Measurements from ENCODE around the gene PRR5L.

The PRR5L gene

DNA sequence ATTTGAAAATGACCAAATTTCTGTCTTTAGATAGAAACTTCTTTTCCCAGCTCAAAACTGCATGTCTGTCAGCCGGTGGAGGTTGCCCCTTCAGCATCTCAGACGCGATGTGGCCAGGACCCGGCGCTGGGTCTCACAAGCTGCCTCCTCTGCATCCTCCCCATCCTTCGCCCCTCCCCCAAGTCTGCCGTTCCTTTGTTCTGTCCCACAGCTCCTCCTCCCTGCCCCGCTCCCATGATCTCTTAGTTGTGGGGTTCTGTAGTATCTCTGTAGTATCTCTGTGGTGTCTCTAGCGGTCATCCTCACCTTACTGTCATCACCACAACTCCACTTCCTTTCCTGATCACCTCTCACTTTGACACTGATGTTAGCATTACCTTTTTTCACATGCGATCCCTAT, 164.1 kb downstream of the PRR5L start:
- TF ChIP-seq, protein P1, sequence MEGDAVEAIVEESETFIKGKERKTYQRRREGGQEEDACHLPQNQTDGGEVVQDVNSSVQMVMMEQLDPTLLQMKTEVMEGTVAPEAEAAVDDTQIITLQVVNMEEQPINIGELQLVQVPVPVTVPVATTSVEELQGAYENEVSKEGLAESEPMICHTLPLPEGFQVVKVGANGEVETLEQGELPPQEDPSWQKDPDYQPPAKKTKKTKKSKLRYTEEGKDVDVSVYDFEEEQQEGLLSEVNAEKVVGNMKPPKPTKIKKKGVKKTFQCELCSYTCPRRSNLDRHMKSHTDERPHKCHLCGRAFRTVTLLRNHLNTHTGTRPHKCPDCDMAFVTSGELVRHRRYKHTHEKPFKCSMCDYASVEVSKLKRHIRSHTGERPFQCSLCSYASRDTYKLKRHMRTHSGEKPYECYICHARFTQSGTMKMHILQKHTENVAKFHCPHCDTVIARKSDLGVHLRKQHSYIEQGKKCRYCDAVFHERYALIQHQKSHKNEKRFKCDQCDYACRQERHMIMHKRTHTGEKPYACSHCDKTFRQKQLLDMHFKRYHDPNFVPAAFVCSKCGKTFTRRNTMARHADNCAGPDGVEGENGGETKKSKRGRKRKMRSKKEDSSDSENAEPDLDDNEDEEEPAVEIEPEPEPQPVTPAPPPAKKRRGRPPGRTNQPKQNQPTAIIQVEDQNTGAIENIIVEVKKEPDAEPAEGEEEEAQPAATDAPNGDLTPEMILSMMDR (IDR thresholded peaks at IDR 0.05; ENCODE audit: low read depth, low read length, missing control alignments), result no peak
- in situ Hi-C loops (cut with HindIII; ENCODE audit: low sequenced_read_pairs), result loop anchor here (25.0 kb wide), 1 partner anchor 648 kb away; no protein-coding TSS in a partner anchor
- no peak for DNase-seq (ENCODE audit: low read depth)
- no peak overlapping the region for H3K4me3 ChIP-seq (ENCODE audit: low read depth, low read length)

DNA sequence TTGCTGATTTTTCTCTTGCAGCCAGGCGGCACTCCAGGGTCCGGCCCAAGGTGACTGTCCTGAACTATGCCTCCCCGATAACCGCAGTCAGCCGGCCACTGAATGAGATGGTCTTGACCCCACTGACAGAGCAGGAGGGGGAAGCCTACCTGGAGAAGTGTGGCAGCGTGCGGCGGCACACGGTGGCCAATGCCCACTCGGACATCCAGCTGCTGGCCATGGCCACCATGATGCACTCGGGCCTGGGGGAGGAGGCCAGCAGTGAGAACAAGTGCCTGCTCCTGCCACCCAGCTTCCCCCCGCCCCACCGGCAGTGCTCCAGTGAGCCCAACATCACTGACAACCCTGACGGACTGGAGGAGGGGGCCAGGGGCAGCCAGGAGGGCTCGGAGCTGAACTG, 166.2 kb downstream of the PRR5L start:
- DNase-seq (ENCODE audit: low read depth), result no peak
- H3K4me3 ChIP-seq (ENCODE audit: low read depth, low read length), result no peak overlapping the region
- in situ Hi-C loops (cut with HindIII; ENCODE audit: low sequenced_read_pairs), result loop anchor here (25.0 kb wide), 1 partner anchor 650 kb away; no protein-coding TSS in a partner anchor
- TF ChIP-seq, protein P1 (IDR thresholded peaks at IDR 0.05; ENCODE audit: low read depth, low read length, missing control alignments), result no peak

DNA sequence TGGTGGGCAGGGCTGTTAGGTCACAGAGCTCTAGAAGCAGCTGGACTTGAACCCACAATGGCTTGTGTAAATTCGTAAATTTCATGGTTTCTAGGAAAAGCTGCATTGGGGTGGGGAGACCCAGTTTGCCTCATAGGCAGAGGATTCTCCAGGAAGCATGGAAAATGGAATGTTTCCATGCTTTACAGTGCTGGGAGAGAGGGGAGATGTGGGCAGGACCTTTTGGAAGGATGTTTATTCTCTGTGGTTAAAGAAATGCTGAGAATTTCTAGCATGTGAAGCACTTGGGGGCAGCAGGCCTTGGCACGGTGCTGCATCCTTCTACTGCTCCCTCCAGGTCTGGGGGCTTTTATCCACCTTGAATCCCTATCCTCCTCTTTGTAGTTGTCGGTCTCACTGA, 167.7 kb downstream of the PRR5L start:
- no peak overlapping the region for H3K4me3 ChIP-seq (ENCODE audit: low read depth, low read length)

DNA sequence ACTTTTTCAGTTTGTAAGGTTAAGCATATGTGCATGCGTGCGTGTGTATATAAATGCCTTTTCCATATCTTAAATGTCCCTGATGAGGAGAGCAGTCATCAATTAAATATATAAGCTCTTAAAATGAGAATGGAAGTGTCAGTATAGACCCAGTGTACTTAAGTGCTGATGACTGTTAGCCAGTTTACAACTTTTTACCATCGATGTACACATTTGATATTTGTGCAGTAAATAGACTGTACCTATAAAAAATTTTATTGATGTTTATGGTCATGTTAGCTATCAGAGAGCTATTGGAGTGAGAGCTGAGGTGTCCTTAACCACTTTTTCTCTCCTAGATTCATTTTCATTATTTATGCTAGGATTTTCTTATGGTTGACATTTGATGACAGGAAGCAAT, 168.6 kb downstream of the PRR5L start:
- DNase-seq (ENCODE audit: low read depth), result no peak
- TF ChIP-seq, protein P1 (IDR thresholded peaks at IDR 0.05; ENCODE audit: low read depth, low read length, missing control alignments), result no peak
- no peak overlapping the region for H3K4me3 ChIP-seq (ENCODE audit: low read depth, low read length)
- in situ Hi-C loops (cut with HindIII; ENCODE audit: low sequenced_read_pairs), result loop anchor here (25.0 kb wide), 1 partner anchor 652 kb away; no protein-coding TSS in a partner anchor

More for the DNA sequence above, 167.7 kb downstream of the PRR5L start:
- no peak for DNase-seq (ENCODE audit: low read depth)
- in situ Hi-C loops (cut with HindIII; ENCODE audit: low sequenced_read_pairs), result loop anchor here (25.0 kb wide), 1 partner anchor 651 kb away; no protein-coding TSS in a partner anchor
- TF ChIP-seq, protein P1 (IDR thresholded peaks at IDR 0.05; ENCODE audit: low read depth, low read length, missing control alignments), result no peak

DNA sequence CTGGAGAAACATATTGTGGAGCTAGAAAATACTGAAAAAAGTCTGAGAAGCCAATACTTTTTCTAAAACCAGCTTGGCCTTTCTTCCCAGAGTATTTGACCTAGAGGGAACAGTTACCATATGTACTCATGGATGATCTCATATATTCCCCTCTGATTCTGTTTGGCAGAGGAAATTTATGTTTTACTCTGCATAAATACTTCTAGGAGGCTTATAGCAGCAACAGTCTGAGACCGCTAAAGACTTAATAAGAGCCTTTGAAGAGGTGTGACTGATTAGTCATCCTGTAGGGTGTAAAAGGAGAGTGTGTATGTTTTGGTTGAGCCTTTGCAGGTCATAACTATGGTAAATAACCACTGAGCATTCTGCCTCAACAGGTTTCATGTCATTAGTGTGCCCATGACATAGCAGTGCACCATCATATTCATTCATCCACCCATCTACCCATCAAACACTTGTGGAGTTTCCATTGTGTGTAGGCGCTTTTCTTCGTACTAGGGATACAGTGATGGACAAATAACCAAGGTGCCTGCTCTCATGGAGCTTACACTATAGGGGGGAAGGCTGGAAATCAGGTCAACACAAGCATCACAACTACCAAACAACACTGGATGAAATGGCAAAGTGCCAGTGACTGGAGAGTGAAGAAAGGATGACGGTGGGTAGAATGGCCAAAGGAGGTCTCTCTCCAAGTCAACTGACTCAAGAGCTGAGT, 169.5 kb downstream of the PRR5L start:
- H3K4me3 ChIP-seq (ENCODE audit: low read depth, low read length), result no peak overlapping the region
- DNase-seq (ENCODE audit: low read depth), result no peak
- in situ Hi-C loops (cut with HindIII; ENCODE audit: low sequenced_read_pairs), result loop anchor here (25.0 kb wide), 1 partner anchor 653 kb away; no protein-coding TSS in a partner anchor
- TF ChIP-seq, protein P1 (IDR thresholded peaks at IDR 0.05; ENCODE audit: low read depth, low read length, missing control alignments), result no peak

DNA sequence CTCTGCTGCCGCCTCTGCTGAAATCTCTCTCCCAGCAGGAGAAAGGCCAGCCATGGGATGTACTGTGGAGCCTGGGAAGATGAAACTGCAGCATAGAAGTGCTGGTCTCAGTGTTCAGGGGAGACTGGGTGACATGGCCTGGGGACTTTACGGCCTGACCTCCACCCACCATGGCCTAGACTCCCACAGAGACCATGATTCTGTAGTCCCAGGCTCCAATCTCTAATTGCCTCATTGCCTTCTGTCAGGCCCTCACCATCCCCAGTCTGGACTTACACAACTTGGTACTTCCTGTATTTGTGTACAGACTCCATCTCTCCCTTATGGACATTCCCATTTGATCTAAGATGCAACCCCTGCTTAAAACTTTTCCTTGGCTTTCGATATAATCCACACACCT, 170.9 kb downstream of the PRR5L start:
- no peak overlapping the region for H3K4me3 ChIP-seq (ENCODE audit: low read depth, low read length)
- DNase-seq (ENCODE audit: low read depth), result no peak
- in situ Hi-C loops (cut with HindIII; ENCODE audit: low sequenced_read_pairs), result loop anchor here (25.0 kb wide), 1 partner anchor 655 kb away; no protein-coding TSS in a partner anchor
- TF ChIP-seq, protein P1 (IDR thresholded peaks at IDR 0.05; ENCODE audit: low read depth, low read length, missing control alignments), result no peak
